GM10248 (cell line): ENCODE data around the gene SEC31B.

Source experiments
- CTCF ChIA-PET: fragments of 300-600 bp; sonication (Branson Sonifier 250); formaldehyde crosslinking; extraction: SDS; loops from one replicate; lab custom pipeline; 2021; ENCODE audit warnings: antibody characterized with exemption; lab: Yijun Ruan, JAX
- POLR2A ChIA-PET: fragments of 350-650 bp; sonication (Branson Sonifier 250); formaldehyde crosslinking; extraction: SDS; loops from one replicate; lab custom pipeline; 2020; ENCODE audit warnings: antibody characterized with exemption; lab: Yijun Ruan, JAX
- DNase-seq: peaks from one replicate; pipeline ENCODE4 v3.0.0; 2012; ENCODE audit errors: extremely low spot score
- CTCF ChIP-seq: IDR thresholded peaks from 2 replicates; pipeline ENCODE4 v1.5.1; 2012; ENCODE audit warnings: mild to moderate bottlenecking, low read depth; ENCODE audit errors: extremely low read depth, missing control alignments, control extremely low read depth

Gene SEC31B

GRCh38 chr10:100519311-100520051 is at the start of gene SEC31B:
Gene SEC31B, minus strand, starts transcription at chr10:100519861. Its CDS starts 2,909 bp downstream, at chr10:100516952.
- POLR2A ChIA-PET: no interaction called here
- CTCF ChIA-PET: interaction anchor here (0.6 to 6.1 kb wide), 37 partner anchors 8 to 674 kb away, joined by 3 to 54 read pairs (median 4); partner anchors contain the start of gene HIF1AN
- TF ChIP-seq CTCF: peak; percentile 2

DNA sequence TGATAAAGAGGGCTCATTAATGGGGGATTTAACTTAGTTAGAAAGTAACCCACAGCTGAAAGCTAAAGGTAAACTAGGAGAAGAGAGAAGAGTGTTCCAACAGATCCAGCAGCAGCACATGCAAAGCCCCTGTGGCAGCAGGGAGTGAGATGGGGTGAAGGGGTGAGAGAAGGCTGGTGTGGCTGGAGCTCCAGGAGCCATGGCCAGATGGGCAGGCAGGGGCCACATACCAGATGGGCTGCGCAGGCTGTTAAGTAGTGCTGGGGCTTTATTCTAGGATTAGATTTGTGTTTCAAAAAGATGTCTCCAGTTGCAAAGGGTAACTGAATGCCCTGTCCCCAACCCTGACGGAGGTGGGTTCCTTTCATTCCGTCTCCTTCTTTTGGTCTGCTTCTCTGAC is 49.3 kb upstream of the SEC31B start:
- ChIA-PET POLR2A (no interaction called here), CTCF (interaction anchor here (1.2 to 2.1 kb wide), 4 partner anchors 8 to 33 kb away, joined by 3 to 6 read pairs (median 4); partner anchors contain the start of gene HIF1AN)
- no peak for DNase-seq
- TF ChIP-seq CTCF: no peak

More at GRCh38 chr10:100519311-100520051, at the start of gene SEC31B:
- DNase-seq: no peak

- DNase-seq: no peak
- TF ChIP-seq CTCF: no peak
- CTCF ChIA-PET: interaction anchor here (1.2 kb wide), 2 partner anchors 9 to 447 kb away, joined by 3 read pairs; no protein-coding TSS in a partner anchor
- POLR2A ChIA-PET: no interaction called here
These were observed 48.2 kb upstream of the SEC31B start for GRCh38 chr10:100567826-100568225.

DNA sequence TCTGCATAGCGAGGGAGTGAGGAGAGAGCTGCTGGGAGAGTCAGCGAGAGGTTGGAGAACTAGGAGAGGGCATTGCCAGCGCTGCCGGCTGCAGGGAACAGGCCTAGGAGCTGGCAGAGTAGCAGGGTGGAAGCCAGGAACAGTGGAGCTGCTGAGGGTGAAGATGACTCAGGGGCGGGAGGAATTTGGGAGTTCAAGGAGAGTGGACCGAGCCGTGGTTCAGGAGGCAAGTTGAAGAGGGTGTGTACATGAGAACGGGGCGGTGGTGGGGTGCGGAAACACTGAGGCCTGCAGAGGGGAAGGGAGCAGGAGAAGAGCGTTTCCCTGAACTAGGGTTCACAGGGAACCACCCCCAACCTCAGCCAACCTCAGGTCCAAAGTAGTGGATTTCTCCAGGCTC is 47.6 kb upstream of the SEC31B start:
- no peak for TF ChIP-seq CTCF
- DNase-seq: no peak
- ChIA-PET CTCF (interaction anchor here (1.2 kb wide), 1 partner anchor 447 kb away, joined by 3 read pairs; no protein-coding TSS in a partner anchor), POLR2A (no interaction called here)

- CTCF ChIA-PET: interaction anchor here (1.0 kb wide), 1 partner anchor 31 kb away, joined by 3 read pairs; the partner anchor contains the start of gene HIF1AN
- DNase-seq: no peak
- no peak for TF ChIP-seq CTCF
- POLR2A ChIA-PET: no interaction called here
These were observed 46.9 kb upstream of the SEC31B start for GRCh38 chr10:100566561-100566960.

GRCh38 chr10:100565206-100565985 is 45.7 kb upstream of the SEC31B start:
- TF ChIP-seq CTCF: no peak
- POLR2A ChIA-PET: no interaction called here
- no peak for DNase-seq
- CTCF ChIA-PET: no interaction called here
